T-helper 17 cell (primary cell): Measurements from ENCODE around the gene CELF1. TPM values are rescaled to one million over a fixed set of nuclear protein-coding genes. Genes with fewer than 3 reads are reported as not detected.

Source experiments
- ATAC-seq: fragments of 150-1000 bp; cut with Tn5 transposase; 2 replicates; pipeline ENCODE4 v1.10.0; 2021; ENCODE audit warnings: mild to moderate bottlenecking, moderate library complexity
- DNase-seq, 3 donors: peaks; one replicate each; pipeline versions ENCODE4 v3.0.0 to v3.0.0-alpha.2; 2020 to 2021
- H3K9me3 ChIP-seq: one replicate; pipeline ENCODE4 v1.7.0; 2013; ENCODE audit warnings: low read length, mild to moderate bottlenecking; ENCODE audit not compliant: control insufficient read depth, poor library complexity, severe bottlenecking
- H3K27ac Mint-ChIP-seq: one replicate; pipeline ENCODE4 v1.8.0; 2022; ENCODE audit warnings: mild to moderate bottlenecking, moderate library complexity, mixed read lengths
- H3K27me3 Mint-ChIP-seq: one replicate; pipeline ENCODE4 v1.8.0; 2022; ENCODE audit warnings: mixed read lengths
- H3K36me3 Mint-ChIP-seq: one replicate; pipeline ENCODE4 v1.8.0; 2022; ENCODE audit warnings: low read depth, mixed read lengths
- H3K4me1 Mint-ChIP-seq: one replicate; pipeline ENCODE4 v1.8.0; 2022; ENCODE audit warnings: mild to moderate bottlenecking, mixed read lengths
- H3K4me3 Mint-ChIP-seq: one replicate; pipeline ENCODE4 v1.8.0; 2022; ENCODE audit warnings: mild to moderate bottlenecking, moderate library complexity, mixed read lengths
- total RNA-seq, 4 donors: library from RNA in 2 of 4; stranded (reverse) in 2 of 4; gene quantifications; one replicate each; pipeline ENCODE4 v1.2.3 and lab custom pipeline; 2022 to 2026

Gene CELF1
- total RNA-seq, 2 donors from 2014 or later = 113 to 127 TPM

GRCh38 chr11:47508240-47508957 lies 44.5 kb downstream of the CELF1 start:
- H3K27ac Mint-ChIP-seq = peak overlapping the region; percentile 83
- peaks cover 47% of the 10 kb centered on the region for H3K4me1 Mint-ChIP-seq
- no peaks in the 10 kb centered on the region for H3K27me3 Mint-ChIP-seq

GRCh38 chr11:47507563-47508239 lies 45.2 kb downstream of the CELF1 start:
- H3K9me3 ChIP-seq = no peaks in the 10 kb centered on the region
- peaks cover 3% of the 10 kb centered on the region for H3K36me3 Mint-ChIP-seq
- peak overlapping the region; percentile 83 for H3K27ac Mint-ChIP-seq
- DNase-seq (no peak), ATAC-seq (peak; percentile 21)
- H3K4me1 Mint-ChIP-seq = peaks cover 54% of the 10 kb centered on the region
- peak overlapping the region; percentile 3 for H3K4me3 Mint-ChIP-seq
- no peaks in the 10 kb centered on the region for H3K27me3 Mint-ChIP-seq

More at GRCh38 chr11:47508240-47508957, 44.5 kb downstream of the CELF1 start:
- no peaks in the 10 kb centered on the region for H3K9me3 ChIP-seq
- no peak for DNase-seq
- ATAC-seq = no peak
- H3K36me3 Mint-ChIP-seq = no peaks in the 10 kb centered on the region
- H3K4me3 Mint-ChIP-seq = peak overlapping the region; percentile 3

GRCh38 chr11:47506795-47507562 lies 46.0 kb downstream of the CELF1 start:
- Mint-ChIP-seq H3K4me3 (peak overlapping the region; percentile 39), H3K4me1 (peaks cover 57% of the 10 kb centered on the region), H3K36me3 (peaks cover 3% of the 10 kb centered on the region), H3K27me3 (no peaks in the 10 kb centered on the region), H3K27ac (peak overlapping the region; percentile 83)
- ATAC-seq (peak; percentile 54), DNase-seq (no peak)
- no peaks in the 10 kb centered on the region for H3K9me3 ChIP-seq

- Mint-ChIP-seq H3K27me3 (no peaks in the 10 kb centered on the region), H3K27ac (peak overlapping the region; percentile 83), H3K36me3 (peaks cover 3% of the 10 kb centered on the region), H3K4me3 (peak overlapping the region; percentile 33), H3K4me1 (peaks cover 53% of the 10 kb centered on the region)
- H3K9me3 ChIP-seq = no peaks in the 10 kb centered on the region
- ATAC-seq = no peak
- DNase-seq = no peak
These were observed 46.6 kb downstream of the CELF1 start for GRCh38 chr11:47506373-47506772.

- peaks cover 3% of the 10 kb centered on the region for H3K36me3 Mint-ChIP-seq
- no peaks in the 10 kb centered on the region for H3K9me3 ChIP-seq
- peaks cover 55% of the 10 kb centered on the region for H3K4me1 Mint-ChIP-seq
- no peak overlapping the region for H3K4me3 Mint-ChIP-seq
- no peak for DNase-seq
- no peaks in the 10 kb centered on the region for H3K27me3 Mint-ChIP-seq
- H3K27ac Mint-ChIP-seq = peak overlapping the region; percentile 60
- ATAC-seq = no peak
These were observed 48.0 kb downstream of the CELF1 start for GRCh38 chr11:47504910-47505309.

GRCh38 chr11:47503227-47503626 lies 49.7 kb downstream of the CELF1 start:
- Mint-ChIP-seq H3K27ac (peak overlapping the region; percentile 72), H3K36me3 (peaks cover 3% of the 10 kb centered on the region), H3K4me1 (peaks cover 48% of the 10 kb centered on the region), H3K27me3 (no peaks in the 10 kb centered on the region), H3K4me3 (no peak overlapping the region)
- DNase-seq (no peak), ATAC-seq (no peak)
- H3K9me3 ChIP-seq = no peaks in the 10 kb centered on the region

- H3K4me1 Mint-ChIP-seq = peaks cover 47% of the 10 kb centered on the region
- DNase-seq (no peak), ATAC-seq (no peak)
- peaks cover 3% of the 10 kb centered on the region for H3K36me3 Mint-ChIP-seq
- no peak overlapping the region for H3K4me3 Mint-ChIP-seq
- H3K27me3 Mint-ChIP-seq = no peaks in the 10 kb centered on the region
- H3K27ac Mint-ChIP-seq = peak overlapping the region; percentile 72
- no peaks in the 10 kb centered on the region for H3K9me3 ChIP-seq
These were observed 50.2 kb downstream of the CELF1 start for GRCh38 chr11:47502767-47503166.

GRCh38 chr11:47501101-47501500 lies 51.8 kb downstream of the CELF1 start:
- ATAC-seq (no peak), DNase-seq (no peak)
- no peaks in the 10 kb centered on the region for H3K9me3 ChIP-seq
- Mint-ChIP-seq H3K27me3 (no peaks in the 10 kb centered on the region), H3K27ac (peak overlapping the region; percentile 72), H3K36me3 (peaks cover 3% of the 10 kb centered on the region), H3K4me1 (peaks cover 34% of the 10 kb centered on the region), H3K4me3 (no peak overlapping the region)

- Mint-ChIP-seq H3K27me3 (no peaks in the 10 kb centered on the region), H3K27ac (peak overlapping the region; percentile 65), H3K4me1 (peaks cover 33% of the 10 kb centered on the region), H3K36me3 (peaks cover 3% of the 10 kb centered on the region), H3K4me3 (no peak overlapping the region)
- DNase-seq = no peak
- ATAC-seq = no peak
- no peaks in the 10 kb centered on the region for H3K9me3 ChIP-seq
These were observed 52.8 kb downstream of the CELF1 start for GRCh38 chr11:47500121-47500520.

GRCh38 chr11:47499614-47500013 lies 53.3 kb downstream of the CELF1 start:
- peaks cover 3% of the 10 kb centered on the region for H3K36me3 Mint-ChIP-seq
- H3K27me3 Mint-ChIP-seq = no peaks in the 10 kb centered on the region
- H3K4me3 Mint-ChIP-seq = no peak overlapping the region
- peak overlapping the region; percentile 65 for H3K27ac Mint-ChIP-seq
- peaks cover 31% of the 10 kb centered on the region for H3K4me1 Mint-ChIP-seq
- ATAC-seq = no peak
- DNase-seq = no peak
- H3K9me3 ChIP-seq = no peaks in the 10 kb centered on the region

GRCh38 chr11:47499161-47499560 lies 53.8 kb downstream of the CELF1 start:
- Mint-ChIP-seq H3K4me3 (no peak overlapping the region), H3K27ac (peak overlapping the region; percentile 65), H3K27me3 (no peaks in the 10 kb centered on the region), H3K4me1 (peaks cover 33% of the 10 kb centered on the region), H3K36me3 (peaks cover 3% of the 10 kb centered on the region)
- DNase-seq (no peak), ATAC-seq (no peak)
- no peaks in the 10 kb centered on the region for H3K9me3 ChIP-seq

GRCh38 chr11:47498584-47499152 lies 54.3 kb downstream of the CELF1 start:
- H3K9me3 ChIP-seq = no peaks in the 10 kb centered on the region
- DNase-seq (no peak), ATAC-seq (no peak)
- Mint-ChIP-seq H3K27ac (peak overlapping the region; percentile 65), H3K4me1 (peaks cover 35% of the 10 kb centered on the region), H3K36me3 (peaks cover 3% of the 10 kb centered on the region), H3K27me3 (no peaks in the 10 kb centered on the region), H3K4me3 (no peak overlapping the region)

GRCh38 chr11:47498149-47498548 lies 54.8 kb downstream of the CELF1 start:
- Mint-ChIP-seq H3K27ac (no peak overlapping the region), H3K4me3 (no peak overlapping the region), H3K4me1 (peaks cover 34% of the 10 kb centered on the region), H3K27me3 (no peaks in the 10 kb centered on the region), H3K36me3 (peaks cover 3% of the 10 kb centered on the region)
- DNase-seq (no peak), ATAC-seq (no peak)
- H3K9me3 ChIP-seq = no peaks in the 10 kb centered on the region
